ENCODE results near the gene KIAA0586. TPM values are rescaled to one million over a fixed set of nuclear protein-coding genes. Genes with fewer than 3 reads are reported as not detected.
A peak's percentile ranks its signal among the peaks of the same experiment; 100 is the strongest.

KIAA0586 gene
- total and polyA plus RNA-seq, 10 of the 15 experiments (the other 5 are each of a cell fraction or from before 2014, with no cell fraction given) = 7.1 to 27.6 (median 19.1) TPM

- no peaks in the 10 kb centered on the region for H3K9me3 ChIP-seq (replicated peaks; ENCODE audit: control insufficient read depth, insufficient read depth, low read length)
Observed at GRCh38 chr14:58501214-58501816, 73.8 kb downstream of the KIAA0586 start.

More at GRCh38 chr14:58501214-58501816, 73.8 kb downstream of the KIAA0586 start:
- peak; percentile 91 for ATAC-seq
- SMC1A ChIA-PET (ENCODE audit: uncharacterized antibody, unreplicated experiment) = interaction anchor here (0.5 to 3.3 kb wide), 70 partner anchors 9 to 942 kb away, joined by 3 to 67 read pairs (median 4); partner anchors contain the start of gene DACT1
- H3K4me3 ChIP-seq = no peak overlapping the region
- H2AFZ ChIP-seq (ENCODE audit: control insufficient read depth, low read depth, low read length) = no peak overlapping the region
- no peaks in the 10 kb centered on the region for H3K79me2 ChIP-seq (ENCODE audit: control insufficient read depth, insufficient read depth, low read length)
- H3K4me1 ChIP-seq (ENCODE audit: control insufficient read depth, insufficient read depth, low read length) = no peaks in the 10 kb centered on the region
- intact Hi-C loops (cut with micrococcal nuclease; ENCODE audit: unreplicated experiment) = loop anchor here (1.0 to 10.0 kb wide), 7 partner anchors 136 to 943 kb away; partner anchors contain the start of gene DACT1
- BruUV-seq (replicated peaks) = no TSS peak
- DNase-seq (ENCODE audit: low read depth, low spot score) = peak; percentile 30
- H3K36me3 ChIP-seq (ENCODE audit: control insufficient read depth in 2 of 2, insufficient read depth in 2 of 2, low read length in 1 of 2) = no peaks in the 10 kb centered on the region; a peak in 1 of 4 replicates
- H4K20me1 ChIP-seq (ENCODE audit: control insufficient read depth, insufficient read depth) = no peaks in the 10 kb centered on the region
- peak; percentile 96 for TF ChIP-seq RAD21 (IDR thresholded peaks at IDR 0.05; ENCODE audit: insufficient read depth, low read depth, low read length)
- TF ChIP-seq SMC3 (IDR thresholded peaks at IDR 0.05; ENCODE audit: borderline replicate concordance, low read length) = peak; percentile 94
- peak; percentile 72 to 89 (median 75) for TF ChIP-seq CTCF (IDR thresholded peaks at IDR 0.05 in 2 of 3, conservative IDR thresholded peaks at IDR 0.05 in 1 of 3; ENCODE audit: control insufficient read depth in 2 of 3, extremely low read depth in 1 of 3, insufficient read depth in 1 of 3, low read depth in 3 of 3, low read length in 3 of 3)
- no peak for TF ChIP-seq SUPT20H (IDR thresholded peaks at IDR 0.05; ENCODE audit: borderline replicate concordance, control insufficient read depth, low read depth, low read length)
- TF ChIP-seq ZNF24 (IDR thresholded peaks at IDR 0.05) = 0 out of 2 replicates have a peak, but pooled peaks have one; percentile 59
- peak; percentile 97 for FAIRE-seq
- CTCF ChIA-PET = interaction anchor here (0.6 to 6.8 kb wide), 74 partner anchors 10 to 1076 kb away, joined by 3 to 95 read pairs (median 4); partner anchors contain the start of genes CCDC175, DACT1, JKAMP and L3HYPDH
- H3K9ac ChIP-seq (ENCODE audit: control insufficient read depth, insufficient read depth, low read length) = no peak overlapping the region
- no peaks in the 10 kb centered on the region for H3K27me3 ChIP-seq (replicated peaks in 1 of 2; ENCODE audit: control insufficient read depth in 2 of 2, insufficient read depth in 2 of 2, low read length in 1 of 2)
- WGBS (ENCODE audit: insufficient coverage, insufficient replicate concordance, low lambda C conversion rate, missing lambda C conversion rate) = 33% methylated on average over 3 of the region's 3 CpGs
- H3K27ac ChIP-seq (ENCODE audit: control insufficient read depth, insufficient read depth) = no peak overlapping the region
- RAD21 ChIA-PET (ENCODE audit: unreplicated experiment) = interaction anchor here (0.6 to 3.4 kb wide), 49 partner anchors 9 to 942 kb away, joined by 3 to 71 read pairs (median 5); partner anchors contain the start of gene DACT1
- no peak overlapping the region for H3K4me2 ChIP-seq (ENCODE audit: control insufficient read depth, insufficient read depth)
- POLR2A ChIA-PET = interaction anchor here (0.7 kb wide), 1 partner anchor 137 kb away, joined by 3 read pairs; no protein-coding TSS in a partner anchor
- in situ Hi-C loops (cut with MboI) = loop anchor here (5.0 to 10.0 kb wide), 2 partner anchors 523 to 551 kb away; no protein-coding TSS in a partner anchor

All from GM12878 (cell line).